ENCODE data around the gene GMDS.

The GMDS gene

DNA sequence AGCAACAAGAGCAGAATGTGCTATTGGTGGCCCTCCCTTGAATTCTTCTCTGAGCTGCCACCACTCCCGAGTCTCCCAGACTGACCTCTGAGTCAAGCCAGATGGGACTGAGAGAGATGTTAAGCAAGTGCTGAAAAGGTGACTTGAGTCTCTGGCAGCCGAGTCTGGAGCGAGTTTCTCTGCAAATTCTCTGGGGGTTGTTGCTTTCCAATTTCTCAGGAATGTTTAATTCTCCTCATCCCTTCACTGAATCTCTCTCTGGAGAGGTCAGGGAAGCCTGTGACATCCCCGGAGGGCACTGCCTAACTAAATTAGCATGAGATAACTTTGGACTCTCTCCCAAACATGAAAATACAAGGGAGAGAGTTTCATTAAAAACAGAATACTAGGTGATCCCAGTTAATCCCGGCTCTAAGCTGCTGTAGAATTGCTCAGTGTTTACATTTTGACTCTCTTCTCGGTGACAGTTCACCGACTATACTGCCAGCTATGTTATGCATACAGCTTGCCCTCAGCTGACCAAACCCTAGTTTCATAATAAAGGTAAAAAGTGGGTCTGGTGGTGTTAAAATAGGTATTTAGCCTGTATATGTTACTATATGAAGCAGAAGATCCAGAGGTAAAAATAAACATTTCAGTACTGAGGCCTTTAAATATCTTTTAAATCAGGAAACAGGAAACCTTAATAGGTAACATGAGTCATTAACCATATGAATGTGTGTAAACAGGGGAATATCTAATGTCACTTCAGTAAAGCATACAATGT is 477.7 kb downstream of the GMDS start:
- no peaks in the 10 kb centered on the region for H3K36me3 ChIP-seq (ENCODE audit: insufficient read depth)
- no peak overlapping the region for H3K4me3 ChIP-seq (IDR thresholded peaks at IDR 0.05; ENCODE audit: insufficient read depth, low read depth, low read length)
- no peak overlapping the region for H3K27ac ChIP-seq
- H4K20me1 ChIP-seq (ENCODE audit: insufficient read depth), result no peaks in the 10 kb centered on the region
- no peaks in the 10 kb centered on the region for H3K27me3 ChIP-seq (ENCODE audit: insufficient read depth, low read depth)
- H3K4me1 ChIP-seq (ENCODE audit: low read depth, poor library complexity, severe bottlenecking), result no peaks in the 10 kb centered on the region
- TF ChIP-seq, protein P1, sequence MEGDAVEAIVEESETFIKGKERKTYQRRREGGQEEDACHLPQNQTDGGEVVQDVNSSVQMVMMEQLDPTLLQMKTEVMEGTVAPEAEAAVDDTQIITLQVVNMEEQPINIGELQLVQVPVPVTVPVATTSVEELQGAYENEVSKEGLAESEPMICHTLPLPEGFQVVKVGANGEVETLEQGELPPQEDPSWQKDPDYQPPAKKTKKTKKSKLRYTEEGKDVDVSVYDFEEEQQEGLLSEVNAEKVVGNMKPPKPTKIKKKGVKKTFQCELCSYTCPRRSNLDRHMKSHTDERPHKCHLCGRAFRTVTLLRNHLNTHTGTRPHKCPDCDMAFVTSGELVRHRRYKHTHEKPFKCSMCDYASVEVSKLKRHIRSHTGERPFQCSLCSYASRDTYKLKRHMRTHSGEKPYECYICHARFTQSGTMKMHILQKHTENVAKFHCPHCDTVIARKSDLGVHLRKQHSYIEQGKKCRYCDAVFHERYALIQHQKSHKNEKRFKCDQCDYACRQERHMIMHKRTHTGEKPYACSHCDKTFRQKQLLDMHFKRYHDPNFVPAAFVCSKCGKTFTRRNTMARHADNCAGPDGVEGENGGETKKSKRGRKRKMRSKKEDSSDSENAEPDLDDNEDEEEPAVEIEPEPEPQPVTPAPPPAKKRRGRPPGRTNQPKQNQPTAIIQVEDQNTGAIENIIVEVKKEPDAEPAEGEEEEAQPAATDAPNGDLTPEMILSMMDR (conservative IDR thresholded peaks at IDR 0.05; ENCODE audit: low read depth, low read length), result no peak
- H3K79me2 ChIP-seq (ENCODE audit: insufficient read depth, low read depth), result no peaks in the 10 kb centered on the region
- no peak overlapping the region for H3K9ac ChIP-seq
- no peak overlapping the region for H2AFZ ChIP-seq (ENCODE audit: low read depth)
- no peak overlapping the region for H3K4me2 ChIP-seq

DNA sequence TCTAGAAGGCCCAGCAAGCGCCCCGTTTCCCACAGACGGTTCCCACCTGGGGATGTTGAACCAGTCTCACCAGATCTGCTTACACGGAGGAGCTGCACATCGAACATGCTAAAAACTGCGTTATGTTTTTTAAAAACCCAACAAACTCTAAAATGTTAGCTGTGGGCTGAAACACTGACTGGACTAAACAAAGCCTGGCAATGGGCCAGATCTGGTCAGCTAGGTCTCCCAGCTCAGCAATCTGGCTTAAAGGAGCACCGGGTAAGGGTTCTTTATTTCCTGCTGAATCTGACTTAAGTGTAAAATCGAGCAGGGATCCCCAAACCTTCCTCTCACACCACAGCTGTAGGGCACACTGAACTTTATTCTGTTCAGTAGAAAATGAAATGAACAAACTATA is 478.8 kb downstream of the GMDS start:
- TF ChIP-seq, protein P1 (conservative IDR thresholded peaks at IDR 0.05; ENCODE audit: low read depth, low read length), result no peak
- no peak overlapping the region for H3K27ac ChIP-seq
- no peaks in the 10 kb centered on the region for H3K4me1 ChIP-seq (ENCODE audit: low read depth, poor library complexity, severe bottlenecking)
- H2AFZ ChIP-seq (ENCODE audit: low read depth), result no peak overlapping the region
- H3K27me3 ChIP-seq (ENCODE audit: insufficient read depth, low read depth), result no peaks in the 10 kb centered on the region
- no peaks in the 10 kb centered on the region for H3K79me2 ChIP-seq (ENCODE audit: insufficient read depth, low read depth)
- H3K4me2 ChIP-seq, result no peak overlapping the region
- H4K20me1 ChIP-seq (ENCODE audit: insufficient read depth), result no peaks in the 10 kb centered on the region
- H3K9ac ChIP-seq, result no peak overlapping the region
- no peak overlapping the region for H3K4me3 ChIP-seq (IDR thresholded peaks at IDR 0.05; ENCODE audit: insufficient read depth, low read depth, low read length)
- H3K36me3 ChIP-seq (ENCODE audit: insufficient read depth), result no peaks in the 10 kb centered on the region

- no peaks in the 10 kb centered on the region for H3K36me3 ChIP-seq (ENCODE audit: insufficient read depth)
- no peak overlapping the region for H3K4me3 ChIP-seq (IDR thresholded peaks at IDR 0.05; ENCODE audit: insufficient read depth, low read depth, low read length)
- no peaks in the 10 kb centered on the region for H3K4me1 ChIP-seq (ENCODE audit: low read depth, poor library complexity, severe bottlenecking)
- no peak overlapping the region for H3K9ac ChIP-seq
- TF ChIP-seq, protein P1 (conservative IDR thresholded peaks at IDR 0.05; ENCODE audit: low read depth, low read length), result no peak
- H2AFZ ChIP-seq (ENCODE audit: low read depth), result no peak overlapping the region
- no peaks in the 10 kb centered on the region for H4K20me1 ChIP-seq (ENCODE audit: insufficient read depth)
- H3K4me2 ChIP-seq, result no peak overlapping the region
- H3K79me2 ChIP-seq (ENCODE audit: insufficient read depth, low read depth), result no peaks in the 10 kb centered on the region
- H3K27me3 ChIP-seq (ENCODE audit: insufficient read depth, low read depth), result no peaks in the 10 kb centered on the region
- H3K27ac ChIP-seq, result no peak overlapping the region
Measured at GRCh38 chr6:1765160-1765903, 480.1 kb downstream of the GMDS start.

- Histone ChIP-seq H3K27ac (no peak overlapping the region), H3K36me3 (ENCODE audit: insufficient read depth) (no peaks in the 10 kb centered on the region), H3K9ac (no peak overlapping the region)
Measured at GRCh38 chr6:1764397-1764987, 480.9 kb downstream of the GMDS start.

More at GRCh38 chr6:1764397-1764987, 480.9 kb downstream of the GMDS start:
- no peak overlapping the region for H2AFZ ChIP-seq (ENCODE audit: low read depth)
- no peaks in the 10 kb centered on the region for H3K4me1 ChIP-seq (ENCODE audit: low read depth, poor library complexity, severe bottlenecking)
- no peaks in the 10 kb centered on the region for H3K79me2 ChIP-seq (ENCODE audit: insufficient read depth, low read depth)
- H4K20me1 ChIP-seq (ENCODE audit: insufficient read depth), result no peaks in the 10 kb centered on the region
- TF ChIP-seq, protein P1 (conservative IDR thresholded peaks at IDR 0.05; ENCODE audit: low read depth, low read length), result no peak
- no peak overlapping the region for H3K4me3 ChIP-seq (IDR thresholded peaks at IDR 0.05; ENCODE audit: insufficient read depth, low read depth, low read length)
- no peak overlapping the region for H3K4me2 ChIP-seq
- no peaks in the 10 kb centered on the region for H3K27me3 ChIP-seq (ENCODE audit: insufficient read depth, low read depth)

Measured in KMS-11 (cell line).